Stimulated activated CD8-positive, alpha-beta memory T cell treated with anti-CD3 and anti-CD28 coated beads, Interleukin-12 subunit alpha, Interleukin-12 subunit beta, amount 100 ng/mL, for 24 hours (primary cell): ENCODE measurements around the gene ALPI.

ENCODE experiments used
- DNase-seq: peaks from one replicate; pipeline ENCODE4 v3.0.0-alpha.2; 2020; ENCODE audit errors: extremely low read depth

ALPI gene

GRCh38 chr2:232485348-232485756 is 29.4 kb downstream of the ALPI start:
- DNase-seq, result no peak

GRCh38 chr2:232485757-232486557 is 30.0 kb downstream of the ALPI start:
- no peak for DNase-seq

- DNase-seq, result no peak
Observed at GRCh38 chr2:232486558-232487384, 30.8 kb downstream of the ALPI start.

- DNase-seq, result no peak
Observed at GRCh38 chr2:232487385-232488096, 31.6 kb downstream of the ALPI start, which contains the start of gene ECEL1. TSS of gene ECEL1 (minus strand) at chr2:232487834. CDS start at chr2:232486653, 1,181 bp downstream.

GRCh38 chr2:232488097-232488711 is 32.3 kb downstream of the ALPI start:
- no peak for DNase-seq

- DNase-seq, result no peak
Observed at GRCh38 chr2:232488721-232489300, 32.9 kb downstream of the ALPI start.

GRCh38 chr2:232489516-232490220 is 33.7 kb downstream of the ALPI start:
- DNase-seq, result no peak

GRCh38 chr2:232490221-232491138 is 34.5 kb downstream of the ALPI start:
- DNase-seq, result no peak

GRCh38 chr2:232491139-232491780 is 35.3 kb downstream of the ALPI start:
- no peak for DNase-seq

- no peak for DNase-seq
Observed at GRCh38 chr2:232492236-232492848, 36.4 kb downstream of the ALPI start.

GRCh38 chr2:232492963-232493700 is 37.2 kb downstream of the ALPI start:
- DNase-seq, result no peak

- no peak for DNase-seq
Observed at GRCh38 chr2:232493701-232494474, 37.9 kb downstream of the ALPI start.

GRCh38 chr2:232494542-232494941 is 38.6 kb downstream of the ALPI start:
- no peak for DNase-seq

GRCh38 chr2:232495292-232495691 is 39.3 kb downstream of the ALPI start:
- no peak for DNase-seq

- DNase-seq, result no peak
Observed at GRCh38 chr2:232496501-232497270, 40.7 kb downstream of the ALPI start.

GRCh38 chr2:232497348-232497747 is 41.4 kb downstream of the ALPI start:
- no peak for DNase-seq
